ENCODE data around the gene FAM228B. TPM values are rescaled to one million over a fixed set of nuclear protein-coding genes. Genes with fewer than 3 reads are reported as not detected.
"Not testable (repeated sequence)": the region's sequence is repeated elsewhere in the genome, so short reads cannot be mapped to it uniquely, and the experiment has no call there.

Gene FAM228B
- 61.4 TPM for total RNA-seq

DNA sequence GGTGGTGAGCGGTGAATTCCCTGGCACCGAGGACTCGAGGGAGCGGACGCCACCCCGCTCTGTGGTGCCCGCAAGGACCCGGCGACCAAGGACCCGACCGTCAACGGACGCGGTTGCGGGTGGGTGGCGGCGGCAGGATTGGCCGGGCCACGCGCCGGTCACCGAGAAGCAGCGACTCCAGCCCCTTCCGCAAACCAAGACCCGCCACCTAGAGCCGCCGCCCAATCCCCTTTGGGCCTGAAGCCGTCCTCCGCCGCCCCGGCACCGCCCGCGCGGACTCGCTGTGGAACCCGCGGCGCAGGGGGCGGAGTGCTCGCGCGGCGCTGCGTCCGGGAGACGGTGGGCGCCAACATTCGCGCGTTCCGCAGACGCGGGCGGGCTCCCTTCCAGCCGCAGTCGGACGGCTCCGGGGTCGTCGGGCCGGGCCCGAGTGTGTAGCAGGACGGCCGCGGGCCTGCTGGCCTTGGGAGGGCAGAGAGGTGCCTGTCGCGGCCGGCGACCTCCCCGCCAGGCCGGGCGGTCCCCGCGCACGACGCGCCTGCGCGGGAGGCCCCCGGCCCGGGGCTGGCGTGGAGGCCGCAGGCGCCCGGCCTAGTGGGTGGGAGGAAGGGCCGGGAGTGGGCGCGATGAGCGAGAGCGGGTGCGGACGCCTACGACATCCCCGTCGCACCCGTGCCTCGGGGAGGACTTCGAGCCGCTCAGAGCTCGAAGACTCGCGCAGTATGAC is at the start of gene FAM228B, which contains the start of gene PFN4:
Gene FAM228B (plus strand): TSS at position 275 of the 727 bp plus-strand sequence. CDS start 893 bp downstream, outside the sequence.
Gene PFN4 (minus strand): TSS at position 140 of the 727 bp plus-strand sequence. CDS start 799 bp downstream, outside the sequence.
- ATAC-seq, result peak; percentile 88
- intact Hi-C loops (cut with DNase I), result no loop called here
- DNase-seq (ENCODE audit: low spot score), result peak; percentile 88

DNA sequence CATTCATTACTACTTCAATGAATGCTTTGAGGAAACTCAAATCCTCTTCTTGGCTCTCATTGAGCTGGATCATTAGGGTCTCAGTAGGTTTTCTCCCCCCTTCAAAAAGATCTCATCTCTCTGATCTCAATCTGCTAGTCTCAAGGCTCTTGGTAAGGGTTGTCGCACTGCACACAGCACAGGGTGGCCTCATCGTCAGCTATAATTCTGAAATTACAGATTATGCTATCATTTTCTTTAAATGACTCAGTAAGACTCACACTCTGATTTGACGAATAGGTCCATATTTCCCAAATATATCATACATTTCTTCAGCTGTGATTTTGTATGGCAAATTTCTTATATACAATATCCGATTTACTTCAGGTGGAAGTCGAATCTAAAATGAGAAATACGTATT is 49.5 kb upstream of the FAM228B start:
- intact Hi-C loops (cut with DNase I), result loop anchor here (10.0 kb wide), 1 partner anchor 1289 kb away; no protein-coding TSS in a partner anchor
- DNase-seq (ENCODE audit: low spot score), result no peak
- no peak for ATAC-seq

DNA sequence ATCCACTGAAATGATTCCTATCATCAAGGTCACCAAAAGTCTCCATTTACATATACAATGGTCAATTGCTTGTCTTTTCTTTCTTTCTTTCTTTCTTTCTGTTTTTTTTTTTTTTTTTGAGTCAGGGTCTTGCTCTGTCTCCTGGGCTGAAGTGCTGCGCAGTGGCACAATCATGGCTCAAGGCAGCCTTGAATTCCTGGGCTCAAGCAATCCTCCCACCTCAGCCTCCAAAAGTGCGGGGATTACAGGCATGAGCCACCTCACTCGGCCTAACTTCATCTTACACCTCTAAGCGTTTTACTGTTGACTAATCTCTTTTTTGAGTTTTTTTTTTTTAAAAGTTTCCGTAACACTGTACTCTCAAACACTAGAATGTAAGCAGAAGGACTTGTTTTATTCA is 48.0 kb upstream of the FAM228B start:
- DNase-seq (ENCODE audit: low spot score), result no peak
- ATAC-seq, result no peak
- intact Hi-C loops (cut with DNase I), result loop anchor here (10.0 kb wide), 1 partner anchor 1290 kb away; no protein-coding TSS in a partner anchor

DNA sequence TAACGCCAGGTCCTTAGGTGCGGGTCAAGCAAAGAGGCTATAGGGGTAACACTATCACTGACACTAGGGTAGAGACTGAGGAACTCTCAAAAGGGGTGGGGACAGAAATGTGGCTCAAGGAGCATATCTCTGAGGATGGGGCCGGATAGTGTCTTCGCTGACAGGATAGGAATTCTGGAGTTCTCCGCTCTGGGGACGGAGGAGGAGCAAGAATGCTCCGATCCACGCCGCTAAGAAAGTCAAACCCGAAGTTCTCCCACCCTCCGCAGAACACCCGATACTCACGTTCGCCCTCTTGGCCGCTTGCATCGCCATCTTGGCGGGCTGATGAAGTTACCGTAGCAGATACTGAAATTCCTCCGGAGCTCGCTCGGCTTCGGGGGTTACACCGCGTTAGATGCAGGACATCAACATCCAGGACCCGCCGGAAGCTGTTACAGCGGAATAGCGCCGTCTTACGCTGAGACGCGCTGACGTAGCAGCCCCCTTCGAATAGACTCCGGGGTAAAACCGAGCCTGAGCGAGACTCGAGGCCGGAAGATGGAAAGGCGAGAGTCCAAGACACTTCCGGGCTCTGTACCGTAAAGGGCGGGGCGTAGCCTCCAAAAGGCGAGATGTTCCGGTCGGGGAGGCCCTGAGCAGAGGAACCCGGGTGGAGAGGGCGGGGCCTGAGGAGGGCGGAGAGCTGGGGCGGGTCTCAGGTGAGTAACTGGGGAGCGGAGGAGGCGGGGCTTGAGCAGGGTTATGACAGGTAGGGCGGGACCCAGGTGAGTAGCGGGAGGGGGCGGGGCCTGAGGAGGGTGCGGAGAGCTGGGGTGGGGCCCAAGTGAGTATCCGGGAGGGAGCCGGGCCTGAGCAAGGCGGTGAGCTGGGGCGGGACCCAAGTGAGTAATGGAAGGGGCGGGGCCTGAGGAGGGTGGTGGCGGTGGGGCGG is 47.1 kb upstream of the FAM228B start, which contains the start of gene SF3B6:
Gene SF3B6 (minus strand): TSS at position 412 of the 934 bp plus-strand sequence. CDS start 97 bp downstream, at position 315.
- DNase-seq (ENCODE audit: low spot score), result peak; percentile 98
- intact Hi-C loops (cut with DNase I), result loop anchor here (10.0 kb wide), 1 partner anchor 1291 kb away; no protein-coding TSS in a partner anchor
- ATAC-seq, result peak; percentile 97

DNA sequence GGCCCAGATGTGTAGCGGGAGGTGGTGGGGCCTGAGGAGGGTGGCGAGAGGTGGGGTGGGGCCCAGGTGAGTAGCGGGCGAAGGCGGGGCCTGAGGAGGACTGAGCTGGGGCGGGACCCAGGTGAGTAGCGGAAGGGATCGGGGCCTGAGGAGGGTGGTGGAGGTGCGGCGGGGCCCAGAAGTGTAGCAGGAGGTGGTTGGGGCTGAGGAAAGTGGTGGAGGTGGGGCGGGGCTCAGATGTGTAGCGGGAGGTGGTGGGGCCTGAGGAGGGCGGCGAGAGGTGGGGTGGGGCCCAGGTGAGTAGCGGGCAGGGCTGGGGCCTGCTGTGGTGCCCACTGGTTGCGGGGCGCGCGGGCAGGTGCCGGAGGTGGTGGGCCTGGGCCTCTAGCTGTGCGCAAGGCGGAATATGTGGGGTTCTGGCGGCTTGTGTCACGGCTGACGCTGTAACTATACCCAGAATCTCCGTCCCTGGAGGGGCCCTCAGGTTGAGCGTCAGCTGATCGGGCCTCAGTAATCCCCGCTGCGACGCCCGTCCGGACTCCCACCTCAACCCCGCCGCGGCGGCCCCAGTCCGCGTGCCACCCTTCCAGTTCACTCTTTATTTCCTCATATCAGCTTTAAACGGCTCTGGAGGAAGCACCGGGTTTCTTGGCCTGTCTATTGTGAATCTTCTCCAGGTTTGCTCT is 46.3 kb upstream of the FAM228B start:
- intact Hi-C loops (cut with DNase I), result loop anchor here (10.0 kb wide), 1 partner anchor 1292 kb away; no protein-coding TSS in a partner anchor
- ATAC-seq (peak; percentile 6), DNase-seq (ENCODE audit: low spot score) (no peak)

DNA sequence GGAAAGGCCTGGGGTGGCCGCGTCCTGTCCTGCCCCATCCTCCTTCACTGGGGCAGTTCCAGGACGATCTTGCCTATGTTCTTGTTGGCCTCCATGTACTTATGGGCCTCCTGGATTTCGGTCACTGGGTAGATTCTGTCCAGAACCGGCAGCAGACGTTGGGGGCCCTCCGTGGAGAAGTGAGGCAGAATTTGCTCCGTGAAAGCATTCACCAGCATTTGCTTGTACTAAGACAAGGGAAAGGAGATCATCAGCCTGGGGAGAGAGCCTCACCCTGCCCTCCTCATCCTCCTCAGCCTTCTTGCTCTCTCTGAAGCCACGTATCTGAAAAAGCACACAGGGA is 45.8 kb upstream of the FAM228B start:
- ATAC-seq, result no peak
- intact Hi-C loops (cut with DNase I), result loop anchor here (10.0 kb wide), 1 partner anchor 1293 kb away; no protein-coding TSS in a partner anchor
- DNase-seq (ENCODE audit: low spot score), result no peak

DNA sequence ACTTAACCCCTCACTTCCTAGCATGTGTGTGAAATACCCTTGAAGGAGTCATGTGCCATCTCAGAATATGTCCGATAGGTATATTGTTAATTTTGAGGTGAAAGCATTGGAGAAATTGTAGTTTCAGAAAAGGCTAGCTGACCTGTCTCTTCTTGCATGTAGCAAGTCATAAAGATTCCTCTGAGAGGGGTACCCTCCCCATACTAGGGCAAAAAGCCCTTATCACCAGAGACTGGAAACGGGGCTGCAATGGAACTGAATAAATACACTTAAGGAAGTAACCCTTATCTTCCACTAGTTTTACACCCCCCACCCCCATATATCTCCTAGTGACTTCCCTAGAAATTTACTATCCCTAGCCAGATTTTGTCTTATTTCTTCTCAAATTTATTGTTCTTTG is 45.4 kb upstream of the FAM228B start:
- intact Hi-C loops (cut with DNase I), result loop anchor here (10.0 kb wide), 1 partner anchor 1293 kb away; no protein-coding TSS in a partner anchor
- DNase-seq (ENCODE audit: low spot score), result no peak
- ATAC-seq, result no peak

DNA sequence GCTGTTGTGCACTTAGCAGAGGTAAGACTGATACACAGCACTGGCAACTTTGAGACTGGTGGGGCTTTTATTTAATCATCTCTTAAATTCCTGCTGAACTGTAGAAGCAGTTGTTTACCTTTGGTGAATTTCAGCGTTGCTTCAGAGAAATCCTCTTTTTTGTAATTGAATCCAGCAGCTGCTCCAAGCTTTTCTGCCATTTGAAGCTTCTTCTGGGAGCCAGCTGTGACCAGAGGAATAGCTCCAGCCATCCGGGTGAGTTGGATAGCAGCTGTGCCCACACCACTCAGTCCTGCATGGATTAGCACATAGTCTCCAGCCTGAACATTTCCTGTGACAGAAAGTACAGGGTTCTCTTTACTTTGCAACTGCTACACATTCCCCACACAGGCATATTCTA is 42.6 kb upstream of the FAM228B start:
- DNase-seq (ENCODE audit: low spot score) (no peak), ATAC-seq (no peak)
- intact Hi-C loops (cut with DNase I), result loop anchor here (10.0 kb wide), 1 partner anchor 304 kb away; no protein-coding TSS in a partner anchor

DNA sequence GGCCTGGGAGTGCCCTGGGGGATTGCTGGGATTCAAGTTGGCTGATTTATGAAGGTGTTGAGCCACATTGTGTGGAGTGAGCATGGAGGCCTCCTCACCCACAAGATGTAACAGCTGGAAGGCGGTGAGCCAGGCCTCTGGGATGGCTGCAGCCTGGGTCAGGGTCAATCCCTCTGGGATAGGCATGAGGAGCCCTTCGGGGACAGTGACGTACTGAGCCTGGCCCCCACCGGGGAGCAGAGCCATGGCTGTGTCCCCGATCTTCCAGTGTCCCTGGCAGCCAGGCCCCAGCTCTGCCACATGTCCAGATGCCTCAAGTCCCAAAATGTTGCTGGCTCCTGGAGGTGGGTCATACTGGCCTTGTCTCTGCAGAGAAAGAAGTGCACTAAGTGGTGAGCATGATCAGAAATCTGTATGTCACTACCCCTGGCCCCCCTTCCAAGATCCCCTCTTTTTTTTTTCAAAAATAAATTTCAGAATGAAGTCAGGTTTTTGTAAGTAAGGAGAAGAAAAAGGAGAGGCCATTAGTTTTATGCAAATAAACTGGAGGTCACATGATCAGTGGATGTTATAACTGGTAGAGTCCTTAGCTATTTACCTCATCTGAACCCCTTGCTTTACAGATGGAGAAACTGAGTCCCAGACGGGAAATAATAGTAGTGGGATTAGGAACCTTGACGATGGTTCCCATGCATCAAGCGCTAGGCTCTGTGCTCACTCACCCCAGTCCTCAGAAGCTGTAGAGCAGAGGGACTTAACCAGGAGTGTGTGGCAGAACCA is 40.3 kb upstream of the FAM228B start:
- ATAC-seq, result no peak
- no peak for DNase-seq (ENCODE audit: low spot score)
- intact Hi-C loops (cut with DNase I), result loop anchor here (10.0 kb wide), 1 partner anchor 302 kb away; no protein-coding TSS in a partner anchor

DNA sequence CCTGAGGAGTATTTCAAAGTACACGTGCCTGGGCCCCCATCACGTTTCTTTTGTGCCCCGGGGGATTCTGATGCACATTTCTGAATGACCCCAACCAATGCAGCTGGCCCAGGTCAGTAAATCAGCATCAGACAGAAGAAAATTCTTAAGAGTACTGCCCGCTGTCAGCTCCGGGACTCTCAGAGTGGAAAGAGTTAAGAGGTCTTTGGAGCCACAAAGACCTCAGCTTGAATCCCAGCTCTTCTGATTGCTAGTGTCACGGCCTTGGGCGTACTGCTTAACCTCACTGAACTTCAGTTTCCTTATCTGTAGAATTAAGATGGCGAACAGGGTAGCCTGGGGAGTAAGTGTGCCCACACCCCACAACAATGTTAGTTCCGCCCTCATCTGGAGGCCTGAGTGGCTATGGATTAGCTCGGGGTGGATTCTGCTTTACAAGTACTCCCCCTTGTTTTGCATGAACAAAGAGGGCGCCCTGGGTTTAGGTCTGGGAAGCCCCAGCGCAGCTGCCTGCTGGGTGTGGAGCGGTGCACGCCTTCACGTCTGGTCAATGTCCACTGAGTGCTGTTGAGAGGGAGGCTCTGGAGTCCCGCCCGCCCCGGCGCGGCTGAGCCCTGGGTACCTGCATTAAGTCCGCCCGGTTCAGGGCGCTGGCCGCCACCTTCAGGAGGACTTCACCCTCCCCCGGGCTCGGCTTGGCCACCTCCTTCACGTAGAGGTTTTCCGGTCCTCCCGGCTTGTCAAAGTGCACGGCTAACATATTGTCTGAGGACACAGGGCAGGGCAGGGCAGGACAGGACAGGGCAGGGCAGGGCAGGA is 39.5 kb upstream of the FAM228B start:
- DNase-seq (ENCODE audit: low spot score) (no peak), ATAC-seq (peak; percentile 69)
- intact Hi-C loops (cut with DNase I), result loop anchor here (2.0 to 10.0 kb wide), 2 partner anchors 157 to 301 kb away; partner anchors contain the start of gene ATAD2B

DNA sequence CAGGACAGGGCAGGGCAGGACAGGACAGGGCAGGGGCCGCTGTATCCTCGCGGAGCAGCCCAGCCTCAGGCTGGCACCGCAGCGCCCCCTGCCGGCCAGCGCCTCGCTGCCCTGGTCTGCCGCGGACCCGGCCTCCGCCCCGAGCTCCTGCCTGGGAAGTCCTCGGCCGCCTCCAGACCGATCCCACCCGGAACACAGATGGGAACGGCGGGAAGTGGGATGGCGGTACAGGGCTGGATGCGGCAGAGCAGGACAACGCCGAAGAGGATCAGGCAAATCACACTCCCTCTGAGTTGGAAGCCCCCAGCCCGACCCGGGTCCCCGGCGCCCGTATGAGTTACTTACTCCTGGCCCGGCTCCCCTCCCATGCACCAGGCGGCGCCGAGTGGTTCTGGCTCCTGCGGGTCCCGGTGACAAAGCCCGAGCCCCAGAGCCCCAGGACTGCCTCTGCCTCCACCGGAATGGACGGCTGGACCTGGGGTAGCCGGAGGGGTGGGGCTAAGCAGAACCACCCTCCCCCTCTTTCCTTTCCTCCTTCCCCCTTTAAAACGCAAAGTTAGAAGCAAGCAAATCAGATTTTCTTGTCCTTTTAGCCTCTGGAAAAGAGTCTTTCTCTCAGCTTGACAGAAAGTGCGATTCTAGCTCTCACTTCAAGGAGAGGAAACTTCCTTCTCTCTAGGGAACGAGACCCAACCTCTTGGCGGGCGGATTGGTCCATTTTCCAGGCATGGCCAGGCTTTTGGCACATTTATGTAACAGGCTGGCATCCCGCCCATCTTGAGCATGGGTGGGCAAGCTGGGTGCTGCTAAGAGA is 38.7 kb upstream of the FAM228B start, which contains the start of gene TP53I3:
Gene TP53I3 (minus strand): TSS at position 449 of the 814 bp plus-strand sequence. CDS start 508 bp downstream, outside the sequence.
- intact Hi-C loops (cut with DNase I), result loop anchor here (2.0 to 10.0 kb wide), 2 partner anchors 158 to 300 kb away; partner anchors contain the start of gene ATAD2B
- DNase-seq (ENCODE audit: low spot score), result peak; percentile 93
- peak; percentile 96 for ATAC-seq

DNA sequence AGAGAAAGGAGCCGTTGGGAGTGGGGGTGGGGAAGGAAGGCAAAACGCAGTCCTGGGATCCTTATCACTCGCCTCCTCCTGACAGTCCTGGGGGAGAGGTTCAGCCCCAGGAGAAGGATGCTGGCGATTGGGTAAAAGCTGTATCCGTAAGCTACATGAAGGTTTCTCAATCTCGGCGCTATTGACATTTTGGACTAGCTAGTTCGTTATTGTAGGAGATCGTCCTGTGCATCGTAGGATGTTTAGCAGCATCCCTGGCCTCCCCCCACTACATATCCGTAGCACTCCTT is 38.1 kb upstream of the FAM228B start:
- ATAC-seq, result peak; percentile 33
- intact Hi-C loops (cut with DNase I), result loop anchor here (2.0 to 10.0 kb wide), 2 partner anchors 158 to 300 kb away; partner anchors contain the start of gene ATAD2B
- no peak for DNase-seq (ENCODE audit: low spot score)

DNA sequence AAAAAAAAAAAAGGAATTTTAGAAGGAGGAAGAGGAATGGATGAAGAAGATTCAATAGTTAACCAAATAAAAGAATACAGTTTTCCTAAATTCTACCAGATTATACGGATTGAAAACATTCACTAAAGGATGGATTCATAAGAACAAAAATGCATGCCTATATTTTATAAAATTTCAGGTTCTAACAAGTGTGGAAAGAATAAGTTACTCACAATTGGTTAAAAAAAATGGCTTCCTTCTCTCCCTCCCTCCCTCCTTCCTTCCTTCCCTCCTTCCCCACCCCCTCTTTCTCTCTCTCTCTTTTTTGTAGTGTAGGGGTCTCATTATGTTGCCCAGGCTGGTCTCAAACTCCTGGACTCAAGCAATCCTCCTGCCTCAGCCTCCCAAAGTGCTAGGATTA is 37.0 kb upstream of the FAM228B start:
- no peak for DNase-seq (ENCODE audit: low spot score)
- ATAC-seq, result no peak
- intact Hi-C loops (cut with DNase I), result loop anchor here (10.0 kb wide), 1 partner anchor 299 kb away; no protein-coding TSS in a partner anchor

DNA sequence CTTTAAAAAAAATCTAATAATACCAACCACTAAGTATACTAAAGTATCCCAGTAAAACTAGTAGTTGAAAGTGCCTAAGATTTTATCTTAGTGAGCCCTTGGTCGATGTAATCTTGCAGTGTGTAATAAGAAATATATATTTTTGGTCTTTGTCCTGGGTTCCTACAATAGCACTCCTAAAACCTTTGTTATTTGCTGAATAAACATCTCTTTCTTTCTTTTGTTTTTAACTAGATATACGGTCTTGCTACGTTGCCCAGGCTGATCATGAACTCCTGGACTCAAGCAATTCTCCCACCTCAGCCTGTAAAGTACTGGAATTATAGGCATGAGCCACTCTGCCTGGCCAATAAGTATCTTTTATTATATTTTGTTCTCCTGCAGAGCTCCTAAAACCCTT is 36.2 kb upstream of the FAM228B start:
- no peak for ATAC-seq
- DNase-seq (ENCODE audit: low spot score), result no peak
- intact Hi-C loops (cut with DNase I), result loop anchor here (10.0 kb wide), 1 partner anchor 298 kb away; no protein-coding TSS in a partner anchor

DNA sequence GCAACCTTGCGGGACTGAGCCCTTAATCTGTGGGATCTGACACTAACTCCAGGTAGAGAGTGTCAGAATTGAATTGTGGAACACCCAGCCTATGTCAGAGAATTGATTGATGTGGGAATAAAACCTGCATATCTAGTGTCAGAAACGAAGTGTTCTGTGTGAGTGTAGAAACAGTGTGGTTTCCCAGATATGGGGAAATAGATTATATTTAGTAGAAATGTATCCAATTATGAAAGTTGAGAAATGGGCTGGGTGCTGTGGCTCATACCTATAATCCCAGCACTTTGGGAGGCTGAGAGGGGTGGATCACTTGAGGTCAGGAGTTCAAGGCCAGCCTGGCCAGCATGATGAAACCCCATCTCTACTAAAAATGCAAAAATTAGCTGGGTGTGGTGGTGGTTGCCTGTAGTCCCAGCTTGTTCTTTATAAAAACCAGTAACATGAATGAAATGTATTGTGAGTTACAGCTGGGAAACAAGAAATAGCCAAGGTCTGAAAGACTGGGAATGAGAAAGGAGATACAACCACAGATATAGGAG is 34.4 kb upstream of the FAM228B start:
- DNase-seq (ENCODE audit: low spot score) (no peak), ATAC-seq (no peak)
- intact Hi-C loops (cut with DNase I), result loop anchor here (10.0 kb wide), 1 partner anchor 296 kb away; no protein-coding TSS in a partner anchor

DNA sequence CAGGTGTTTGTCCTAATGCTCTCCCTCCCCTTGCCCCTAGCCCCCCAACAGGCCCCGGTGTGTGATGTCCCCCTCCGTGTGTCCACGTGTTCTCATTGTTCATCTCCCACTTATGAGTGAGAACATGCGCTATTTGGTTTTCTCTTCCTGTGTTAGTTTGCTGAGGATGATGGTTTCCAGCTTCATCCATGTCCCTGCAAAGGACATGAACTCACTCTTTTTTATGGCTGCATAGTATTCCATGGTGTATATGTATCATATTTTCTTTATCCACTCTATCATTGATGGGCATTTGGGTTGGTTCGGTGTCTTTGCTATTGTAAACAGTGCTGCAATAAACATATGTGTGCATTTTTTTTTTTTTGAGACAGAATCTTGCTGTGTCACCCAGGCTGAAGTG is 30.0 kb upstream of the FAM228B start:
- DNase-seq (ENCODE audit: low spot score); intact Hi-C loops (cut with DNase I); ATAC-seq: not testable (repeated sequence)
